ENCODE results near the gene LRRTM4.
"Not testable (repeated sequence)": the region's sequence is repeated elsewhere in the genome, so short reads cannot be mapped to it uniquely, and the experiment has no call there.

Gene LRRTM4

GRCh38 chr2:77085561-77085960, 436.6 kb downstream of the LRRTM4 start:
- no peak for DNase-seq (ENCODE audit: low read depth in 2 of 2)

GRCh38 chr2:77081597-77081996, 440.6 kb downstream of the LRRTM4 start:
- no peak for DNase-seq (ENCODE audit: low read depth in 2 of 2)

- DNase-seq (ENCODE audit: low read depth in 2 of 2), result no peak
Observed at GRCh38 chr2:77064324-77064723, 457.9 kb downstream of the LRRTM4 start.

GRCh38 chr2:77054938-77055337, 467.2 kb downstream of the LRRTM4 start:
- DNase-seq (ENCODE audit: low read depth in 2 of 2), result no peak

- DNase-seq (ENCODE audit: low read depth in 2 of 2), result no peak
Observed at GRCh38 chr2:77046339-77046738, 475.8 kb downstream of the LRRTM4 start.

GRCh38 chr2:77045456-77045855, 476.7 kb downstream of the LRRTM4 start:
- DNase-seq (ENCODE audit: low read depth in 2 of 2), result not testable (repeated sequence)

- no peak for DNase-seq (ENCODE audit: low read depth in 2 of 2)
Observed at GRCh38 chr2:77034445-77034844, 487.7 kb downstream of the LRRTM4 start.

GRCh38 chr2:77029237-77029636, 492.9 kb downstream of the LRRTM4 start:
- not testable (repeated sequence) for DNase-seq (ENCODE audit: low read depth in 2 of 2)

- no peak for DNase-seq (ENCODE audit: low read depth in 2 of 2)
Observed at GRCh38 chr2:77028032-77028600, 494.1 kb downstream of the LRRTM4 start.

GRCh38 chr2:77025714-77026113, 496.5 kb downstream of the LRRTM4 start:
- DNase-seq (ENCODE audit: low read depth in 2 of 2), result no peak

- DNase-seq (ENCODE audit: low read depth in 2 of 2), result no peak
Observed at GRCh38 chr2:77021161-77021560, 501.0 kb downstream of the LRRTM4 start.

- DNase-seq (ENCODE audit: low read depth in 2 of 2), result no peak
Observed at GRCh38 chr2:77018219-77018618, 504.0 kb downstream of the LRRTM4 start.

GRCh38 chr2:77017355-77017745, 504.8 kb downstream of the LRRTM4 start:
- no peak for DNase-seq (ENCODE audit: low read depth in 2 of 2)

GRCh38 chr2:77016443-77017354, 505.5 kb downstream of the LRRTM4 start:
- DNase-seq (ENCODE audit: low read depth in 2 of 2), result no peak

GRCh38 chr2:77013953-77014352, 508.2 kb downstream of the LRRTM4 start:
- DNase-seq (ENCODE audit: low read depth in 2 of 2), result no peak

- DNase-seq (ENCODE audit: low read depth in 2 of 2), result no peak
Observed at GRCh38 chr2:77013457-77013856, 508.7 kb downstream of the LRRTM4 start.

GRCh38 chr2:77009307-77009706, 512.9 kb downstream of the LRRTM4 start:
- no peak for DNase-seq (ENCODE audit: low read depth in 2 of 2)

- no peak for DNase-seq (ENCODE audit: low read depth in 2 of 2)
Observed at GRCh38 chr2:77008853-77009252, 513.3 kb downstream of the LRRTM4 start.

- no peak for DNase-seq (ENCODE audit: low read depth in 2 of 2)
Observed at GRCh38 chr2:77007686-77008085, 514.5 kb downstream of the LRRTM4 start.

GRCh38 chr2:77005522-77005921, 516.7 kb downstream of the LRRTM4 start:
- no peak for DNase-seq (ENCODE audit: low read depth in 2 of 2)

GRCh38 chr2:77001895-77002294, 520.3 kb downstream of the LRRTM4 start:
- DNase-seq (ENCODE audit: low read depth in 2 of 2), result no peak

- DNase-seq (ENCODE audit: low read depth in 2 of 2), result no peak
Observed at GRCh38 chr2:76998704-76999103, 523.5 kb downstream of the LRRTM4 start.

- no peak for DNase-seq (ENCODE audit: low read depth in 2 of 2)
Observed at GRCh38 chr2:76998152-76998551, 524.0 kb downstream of the LRRTM4 start.
